Activated gamma-delta T cell treated with anti-CD3 and anti-CD28 coated beads, Interleukin-2, amount 50 U/mL, for 16 hours (primary cell): ENCODE results near the gene SPART.
A peak's percentile ranks its signal among the peaks of the same experiment; 100 is the strongest.

Source experiments
- DNase-seq: peaks from one replicate; pipeline ENCODE4 v3.0.0-alpha.2; 2020; ENCODE audit warnings: low read depth

The SPART gene

GRCh38 chr13:36346222-36347083 lies at the start of gene SPART:
Gene SPART, minus strand, starts transcription at chr13:36346394. Its CDS starts 10,564 bp downstream, at chr13:36335830.
- DNase-seq, result peak; percentile 78

- no peak for DNase-seq
Observed at GRCh38 chr13:36395280-36395679, 49.1 kb upstream of the SPART start.

- DNase-seq, result no peak
Observed at GRCh38 chr13:36385489-36385888, 39.3 kb upstream of the SPART start.

GRCh38 chr13:36382030-36382429 lies 35.8 kb upstream of the SPART start:
- DNase-seq, result no peak

- no peak for DNase-seq
Observed at GRCh38 chr13:36377826-36378468, 31.8 kb upstream of the SPART start.

GRCh38 chr13:36374063-36374462 lies 27.9 kb upstream of the SPART start:
- DNase-seq, result no peak

- DNase-seq, result no peak
Observed at GRCh38 chr13:36371185-36371584, 25.0 kb upstream of the SPART start.

GRCh38 chr13:36370108-36370429 lies 23.9 kb upstream of the SPART start:
- no peak for DNase-seq

GRCh38 chr13:36369268-36370107 lies 23.3 kb upstream of the SPART start:
- no peak for DNase-seq

GRCh38 chr13:36366031-36366430 lies 19.8 kb upstream of the SPART start:
- DNase-seq, result no peak

- no peak for DNase-seq
Observed at GRCh38 chr13:36363366-36363863, 17.2 kb upstream of the SPART start.

- no peak for DNase-seq
Observed at GRCh38 chr13:36362914-36363313, 16.7 kb upstream of the SPART start.

GRCh38 chr13:36362251-36362650 lies 16.1 kb upstream of the SPART start:
- no peak for DNase-seq

GRCh38 chr13:36360903-36361302 lies 14.7 kb upstream of the SPART start:
- no peak for DNase-seq

GRCh38 chr13:36359301-36359950 lies 13.2 kb upstream of the SPART start:
- no peak for DNase-seq

- DNase-seq, result no peak
Observed at GRCh38 chr13:36358175-36358718, 12.1 kb upstream of the SPART start.

GRCh38 chr13:36357692-36358091 lies 11.5 kb upstream of the SPART start:
- no peak for DNase-seq

- DNase-seq, result no peak
Observed at GRCh38 chr13:36357231-36357630, 11.0 kb upstream of the SPART start.

GRCh38 chr13:36356058-36356457 lies 9.9 kb upstream of the SPART start:
- DNase-seq, result no peak

GRCh38 chr13:36355632-36356031 lies 9.4 kb upstream of the SPART start:
- DNase-seq, result no peak

- no peak for DNase-seq
Observed at GRCh38 chr13:36354842-36355623, 8.8 kb upstream of the SPART start.
